GM12864 (cell line): ENCODE measurements around the gene FBXL20.

Experiments
- DNase-seq: peaks from one replicate; pipeline ENCODE4 v3.0.0-alpha.2; 2011; ENCODE audit warnings: low read depth
- H3K4me3 ChIP-seq: 2 replicates; pipeline ENCODE4 v1.5.1; 2011; ENCODE audit warnings: mild to moderate bottlenecking, low read depth, low read length, control low read depth
- CTCF ChIP-seq: IDR thresholded peaks from 2 replicates; pipeline ENCODE4 v1.5.1; 2011; ENCODE audit warnings: low read depth, mild to moderate bottlenecking, moderate library complexity, low read length, control low read depth, inconsistent platforms; ENCODE audit errors: missing control alignments

FBXL20 gene

GRCh38 chr17:39235555-39236449, 165.6 kb downstream of the FBXL20 start:
- no peak overlapping the region for H3K4me3 ChIP-seq
- TF ChIP-seq CTCF = peak; percentile 98
- peak; percentile 31 for DNase-seq

- TF ChIP-seq CTCF = peak; percentile 77
- DNase-seq = no peak
- no peak overlapping the region for H3K4me3 ChIP-seq
These were observed 169.6 kb downstream of the FBXL20 start for GRCh38 chr17:39231591-39232551.

- H3K4me3 ChIP-seq = no peak overlapping the region
- TF ChIP-seq CTCF = no peak
- DNase-seq = no peak
These were observed 170.3 kb downstream of the FBXL20 start for GRCh38 chr17:39231091-39231561.

- TF ChIP-seq CTCF = no peak
- DNase-seq = no peak
- no peak overlapping the region for H3K4me3 ChIP-seq
These were observed 171.1 kb downstream of the FBXL20 start for GRCh38 chr17:39230361-39230760.

GRCh38 chr17:39229274-39229913, 172.0 kb downstream of the FBXL20 start:
- no peak overlapping the region for H3K4me3 ChIP-seq
- DNase-seq = no peak
- no peak for TF ChIP-seq CTCF

GRCh38 chr17:39227364-39227919, 174.0 kb downstream of the FBXL20 start:
- no peak overlapping the region for H3K4me3 ChIP-seq
- no peak for DNase-seq
- TF ChIP-seq CTCF = no peak
